Ishikawa (cell line): ENCODE results near the gene CABP5.

Experiments used
- CREB1 ChIP-seq: IDR thresholded peaks from 2 replicates; pipeline ENCODE4 v1.6.1; 2012; ENCODE audit warnings: low read depth
- EGR1 ChIP-seq: IDR thresholded peaks from 2 replicates; pipeline ENCODE4 v1.6.1; 2012
- EP300 ChIP-seq: IDR thresholded peaks from 2 replicates; pipeline ENCODE4 v1.6.1; 2012; ENCODE audit warnings: borderline replicate concordance
- FOXM1 ChIP-seq: IDR thresholded peaks from 2 replicates; pipeline ENCODE4 v1.6.1; 2012; ENCODE audit warnings: low read depth, borderline replicate concordance
- MAX ChIP-seq: IDR thresholded peaks from 2 replicates; pipeline ENCODE4 v1.6.1; 2012
- NFIC ChIP-seq: IDR thresholded peaks from 2 replicates; pipeline ENCODE4 v1.6.1; 2012
- RAD21 ChIP-seq: IDR thresholded peaks from 2 replicates; pipeline ENCODE4 v1.6.1; 2012; ENCODE audit warnings: low read depth
- TAF1 ChIP-seq: IDR thresholded peaks from 2 replicates; pipeline ENCODE4 v1.6.1; 2012; ENCODE audit warnings: low read depth, mild to moderate bottlenecking
- TCF12 ChIP-seq: IDR thresholded peaks from 2 replicates; pipeline ENCODE4 v1.6.1; 2012; ENCODE audit warnings: low read depth
- TEAD4 ChIP-seq: IDR thresholded peaks from 2 replicates; pipeline ENCODE4 v1.6.1; 2012
- YY1 ChIP-seq: IDR thresholded peaks from 2 replicates; pipeline ENCODE4 v1.6.1; 2012; ENCODE audit warnings: low read depth
- ZBTB7A ChIP-seq: IDR thresholded peaks from 2 replicates; pipeline ENCODE4 v1.6.1; 2012; ENCODE audit warnings: low read depth
- TF ChIP-seq, protein P1 (sequence below): IDR thresholded peaks from 2 replicates; pipeline ENCODE4 v1.6.1; 2012
- TF ChIP-seq, protein P2 (sequence below): IDR thresholded peaks from 2 replicates; pipeline ENCODE4 v1.6.1; 2012; ENCODE audit warnings: low read depth, mild to moderate bottlenecking

DNA sequence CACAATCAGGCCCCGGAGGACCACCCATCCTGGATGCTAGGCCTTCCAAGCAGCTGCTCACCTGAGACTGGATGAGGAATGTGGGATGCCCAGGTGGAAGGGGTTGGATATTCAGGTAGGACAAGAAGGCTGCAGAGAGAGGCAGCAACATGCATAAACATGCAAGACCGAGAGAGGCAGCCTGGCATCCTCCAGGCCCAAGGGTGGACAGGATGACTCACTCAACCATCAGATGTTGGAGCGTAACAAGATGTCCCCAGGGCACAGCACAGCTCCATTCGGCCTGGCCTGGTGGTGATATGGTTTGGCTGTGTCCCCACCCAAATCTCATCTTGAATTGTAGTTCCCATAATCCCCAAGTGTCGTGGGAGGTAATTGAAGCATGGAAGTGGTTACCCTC is 10.0 kb upstream of the CABP5 start:
- TF ChIP-seq EP300 (no peak), TAF1 (no peak), YY1 (no peak), CREB1 (no peak), ZBTB7A (no peak), RAD21 (no peak), EGR1 (no peak), TCF12 (no peak), NFIC (no peak), TEAD4 (no peak), MAX (no peak), FOXM1 (no peak)
- TF ChIP-seq, protein P1, sequence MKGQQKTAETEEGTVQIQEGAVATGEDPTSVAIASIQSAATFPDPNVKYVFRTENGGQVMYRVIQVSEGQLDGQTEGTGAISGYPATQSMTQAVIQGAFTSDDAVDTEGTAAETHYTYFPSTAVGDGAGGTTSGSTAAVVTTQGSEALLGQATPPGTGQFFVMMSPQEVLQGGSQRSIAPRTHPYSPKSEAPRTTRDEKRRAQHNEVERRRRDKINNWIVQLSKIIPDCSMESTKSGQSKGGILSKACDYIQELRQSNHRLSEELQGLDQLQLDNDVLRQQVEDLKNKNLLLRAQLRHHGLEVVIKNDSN: no peak
- TF ChIP-seq, protein P2, sequence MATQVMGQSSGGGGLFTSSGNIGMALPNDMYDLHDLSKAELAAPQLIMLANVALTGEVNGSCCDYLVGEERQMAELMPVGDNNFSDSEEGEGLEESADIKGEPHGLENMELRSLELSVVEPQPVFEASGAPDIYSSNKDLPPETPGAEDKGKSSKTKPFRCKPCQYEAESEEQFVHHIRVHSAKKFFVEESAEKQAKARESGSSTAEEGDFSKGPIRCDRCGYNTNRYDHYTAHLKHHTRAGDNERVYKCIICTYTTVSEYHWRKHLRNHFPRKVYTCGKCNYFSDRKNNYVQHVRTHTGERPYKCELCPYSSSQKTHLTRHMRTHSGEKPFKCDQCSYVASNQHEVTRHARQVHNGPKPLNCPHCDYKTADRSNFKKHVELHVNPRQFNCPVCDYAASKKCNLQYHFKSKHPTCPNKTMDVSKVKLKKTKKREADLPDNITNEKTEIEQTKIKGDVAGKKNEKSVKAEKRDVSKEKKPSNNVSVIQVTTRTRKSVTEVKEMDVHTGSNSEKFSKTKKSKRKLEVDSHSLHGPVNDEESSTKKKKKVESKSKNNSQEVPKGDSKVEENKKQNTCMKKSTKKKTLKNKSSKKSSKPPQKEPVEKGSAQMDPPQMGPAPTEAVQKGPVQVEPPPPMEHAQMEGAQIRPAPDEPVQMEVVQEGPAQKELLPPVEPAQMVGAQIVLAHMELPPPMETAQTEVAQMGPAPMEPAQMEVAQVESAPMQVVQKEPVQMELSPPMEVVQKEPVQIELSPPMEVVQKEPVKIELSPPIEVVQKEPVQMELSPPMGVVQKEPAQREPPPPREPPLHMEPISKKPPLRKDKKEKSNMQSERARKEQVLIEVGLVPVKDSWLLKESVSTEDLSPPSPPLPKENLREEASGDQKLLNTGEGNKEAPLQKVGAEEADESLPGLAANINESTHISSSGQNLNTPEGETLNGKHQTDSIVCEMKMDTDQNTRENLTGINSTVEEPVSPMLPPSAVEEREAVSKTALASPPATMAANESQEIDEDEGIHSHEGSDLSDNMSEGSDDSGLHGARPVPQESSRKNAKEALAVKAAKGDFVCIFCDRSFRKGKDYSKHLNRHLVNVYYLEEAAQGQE: no peak
